Bronchial epithelial cell (primary cell): ENCODE data around the gene TMEM250. TPM values are rescaled to one million over a fixed set of nuclear protein-coding genes. Genes with fewer than 3 reads are reported as not detected.

ENCODE experiments used
- DNase-seq: peaks from one replicate; pipeline ENCODE4 v3.0.0-alpha.2; 2010; ENCODE audit warnings: low read depth
- FAIRE-seq: peaks from 2 replicates; lab custom pipeline; 2011; peaks lifted over from hg19 to GRCh38; lab: Jason Lieb, UNC
- H3K27me3 ChIP-seq: 2 replicates; pipeline ENCODE4 v1.5.1; 2011; ENCODE audit warnings: low read length; ENCODE audit not compliant: control insufficient read depth, insufficient read depth
- H3K36me3 ChIP-seq: 2 replicates; pipeline ENCODE4 v1.5.1; 2011; ENCODE audit warnings: low read length; ENCODE audit not compliant: control insufficient read depth, insufficient read depth
- H3K4me3 ChIP-seq: 2 replicates; pipeline ENCODE4 v1.5.1; 2011; ENCODE audit warnings: mild to moderate bottlenecking, low read depth, low read length, control low read depth
- CTCF ChIP-seq: IDR thresholded peaks from 2 replicates; pipeline ENCODE4 v1.5.1; 2011; ENCODE audit warnings: mild to moderate bottlenecking, moderate library complexity, low read length, control low read depth, inconsistent platforms; ENCODE audit not compliant: insufficient read depth, severe bottlenecking
- total RNA-seq: library from RNA; depleted of rRNA; stranded (reverse); fragments of >200 nt; gene quantifications from 2 replicates; pipeline ENCODE4 v1.2.1, GENCODE V29; 2014

Gene TMEM250
- total RNA-seq, 1 donor from 2014 or later = 67.9 TPM

GRCh38 chr9:136131629-136132511, 13.2 kb upstream of the TMEM250 start:
- DNase-seq (no peak), FAIRE-seq (peak; percentile 70)
- Histone ChIP-seq H3K27me3 (peaks cover 29% of the 10 kb centered on the region), H3K4me3 (no peak overlapping the region), H3K36me3 (no peaks in the 10 kb centered on the region)
- no peak for TF ChIP-seq CTCF

GRCh38 chr9:136129176-136129575, 10.5 kb upstream of the TMEM250 start:
- Histone ChIP-seq H3K4me3 (no peak overlapping the region), H3K27me3 (peaks cover 31% of the 10 kb centered on the region), H3K36me3 (no peaks in the 10 kb centered on the region)
- DNase-seq (no peak), FAIRE-seq (no peak)
- TF ChIP-seq CTCF = no peak

GRCh38 chr9:136128436-136128835, 9.8 kb upstream of the TMEM250 start:
- DNase-seq (no peak), FAIRE-seq (no peak)
- Histone ChIP-seq H3K4me3 (no peak overlapping the region), H3K36me3 (no peaks in the 10 kb centered on the region), H3K27me3 (peaks cover 26% of the 10 kb centered on the region)
- TF ChIP-seq CTCF = no peak

- DNase-seq (no peak), FAIRE-seq (no peak)
- Histone ChIP-seq H3K4me3 (no peak overlapping the region), H3K27me3 (peaks cover 25% of the 10 kb centered on the region), H3K36me3 (no peaks in the 10 kb centered on the region)
- TF ChIP-seq CTCF = no peak
Observed at GRCh38 chr9:136127313-136127712, 8.6 kb upstream of the TMEM250 start.

- Histone ChIP-seq H3K27me3 (peaks cover 10% of the 10 kb centered on the region), H3K36me3 (no peaks in the 10 kb centered on the region), H3K4me3 (no peak overlapping the region)
- DNase-seq (no peak), FAIRE-seq (peak; percentile 97)
- TF ChIP-seq CTCF = no peak
Observed at GRCh38 chr9:136124976-136125692, 6.5 kb upstream of the TMEM250 start.
